Loucy (cell line): ENCODE measurements around the gene BAIAP3.

ENCODE experiments used
- H2AFZ ChIP-seq: fragments of 200-600 bp; sonication (generic); 2 replicates; pipeline ENCODE4 v1.6.0; 2016; ENCODE audit warnings: antibody characterized with exemption, mild to moderate bottlenecking, low read length, moderate library complexity
- H3F3A ChIP-seq: fragments of 200-600 bp; 2 replicates; pipeline ENCODE4 v1.6.0; 2016; ENCODE audit warnings: antibody characterized with exemption, low read depth, mild to moderate bottlenecking
- H3K27me3 ChIP-seq: fragments of 200-600 bp; sonication (generic); 2 replicates; pipeline ENCODE4 v1.6.1; 2014; ENCODE audit warnings: low read length, mild to moderate bottlenecking; ENCODE audit not compliant: insufficient read depth, poor library complexity, severe bottlenecking
- H3K36me3 ChIP-seq: fragments of 200-600 bp; sonication (generic); 2 replicates; pipeline ENCODE4 v1.6.1; 2016; ENCODE audit warnings: low read length; ENCODE audit not compliant: insufficient read depth
- H3K4me1 ChIP-seq: fragments of 200-600 bp; sonication (generic); 2 replicates; pipeline ENCODE4 v1.5.1; 2014; ENCODE audit warnings: low read length, mild to moderate bottlenecking; ENCODE audit not compliant: insufficient read depth, poor library complexity, severe bottlenecking
- H3K4me2 ChIP-seq: fragments of 200-600 bp; sonication (generic); 2 replicates; pipeline ENCODE4 v1.6.0; 2014; ENCODE audit warnings: antibody characterized with exemption, low read length, low read depth, mild to moderate bottlenecking; ENCODE audit not compliant: poor library complexity, severe bottlenecking
- H3K4me3 ChIP-seq: fragments of 200-600 bp; sonication (generic); 2 replicates; pipeline ENCODE4 v1.5.1; 2014; ENCODE audit warnings: low read length, mild to moderate bottlenecking, mixed read lengths; ENCODE audit not compliant: poor library complexity, severe bottlenecking
- H3K79me2 ChIP-seq: fragments of 200-600 bp; sonication (generic); 2 replicates; pipeline ENCODE4 v1.6.1; 2014; ENCODE audit warnings: low read length; ENCODE audit not compliant: insufficient read depth
- H3K9ac ChIP-seq: fragments of 200-600 bp; sonication (generic); 2 replicates; pipeline ENCODE4 v1.6.0; 2014; ENCODE audit warnings: mild to moderate bottlenecking, low read depth, low read length, moderate library complexity; ENCODE audit not compliant: poor library complexity, severe bottlenecking
- H3K9me2 ChIP-seq: fragments of 200-600 bp; sonication (generic); replicated peaks from 2 replicates; pipeline ENCODE4 v1.6.1; 2016; ENCODE audit warnings: low read depth, low read length, mixed read lengths
- H3K9me3 ChIP-seq: fragments of 200-600 bp; sonication (generic); 2 replicates; pipeline ENCODE4 v1.6.1; 2014; ENCODE audit warnings: mild to moderate bottlenecking, antibody characterized with exemption, low read length, low read depth; ENCODE audit not compliant: insufficient read depth
- H4K20me1 ChIP-seq: fragments of 200-600 bp; sonication (generic); 2 replicates; pipeline ENCODE4 v1.6.0; 2014; ENCODE audit warnings: antibody characterized with exemption, low read length, mild to moderate bottlenecking; ENCODE audit not compliant: insufficient read depth, poor library complexity, severe bottlenecking
- CTCF ChIP-seq: fragments of 200-600 bp; sonication (generic); conservative IDR thresholded peaks from 2 replicates; pipeline ENCODE4 v1.5.1; 2014; ENCODE audit warnings: mild to moderate bottlenecking, antibody characterized with exemption, low read length
- EZH2phosphoT487 ChIP-seq: fragments of 200-600 bp; IDR thresholded peaks from 2 replicates; pipeline ENCODE4 v1.6.1; 2018; ENCODE audit warnings: antibody characterized with exemption, mild to moderate bottlenecking, moderate library complexity, borderline replicate concordance

BAIAP3 gene

DNA sequence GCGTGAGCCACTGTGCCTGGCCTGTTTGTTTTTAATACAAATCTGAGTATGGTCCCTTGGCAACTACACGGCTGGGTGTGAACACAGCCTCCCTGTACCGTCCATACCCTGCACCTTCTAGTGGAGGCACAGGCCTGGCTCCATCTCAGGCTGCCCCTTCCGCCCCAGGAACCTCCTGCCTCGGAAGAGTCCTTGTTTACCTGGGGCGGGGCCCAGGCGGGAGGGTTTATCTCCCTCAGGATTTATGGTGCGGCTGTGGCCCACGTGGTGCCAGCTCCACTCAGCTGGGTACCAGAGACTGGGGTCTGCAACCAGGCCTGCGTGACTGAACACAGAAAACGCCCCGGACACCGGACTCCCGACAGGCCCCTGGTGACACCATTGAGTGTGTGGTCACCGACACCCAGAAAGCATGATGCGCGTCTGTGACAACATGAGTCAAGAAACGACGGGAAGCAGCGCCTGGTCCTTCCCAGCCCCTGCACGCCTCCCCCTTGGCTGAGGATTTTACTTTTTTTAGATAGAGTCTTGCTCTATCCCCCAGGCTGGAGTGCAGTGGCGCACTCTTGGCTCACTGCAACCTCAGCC, 62.1 kb downstream of the BAIAP3 start:
- Histone ChIP-seq H4K20me1 (no peaks in the 10 kb centered on the region), H3F3A (no peaks in the 10 kb centered on the region), H3K4me2 (no peak overlapping the region), H3K9ac (no peak overlapping the region), H3K4me1 (no peaks in the 10 kb centered on the region), H3K9me3 (no peaks in the 10 kb centered on the region), H3K9me2 (no peaks in the 10 kb centered on the region), H3K4me3 (no peak overlapping the region), H3K36me3 (no peaks in the 10 kb centered on the region), H3K79me2 (no peaks in the 10 kb centered on the region), H3K27me3 (no peaks in the 10 kb centered on the region), H2AFZ (no peak overlapping the region)
- TF ChIP-seq EZH2phosphoT487, result no peak
- TF ChIP-seq CTCF, result no peak

DNA sequence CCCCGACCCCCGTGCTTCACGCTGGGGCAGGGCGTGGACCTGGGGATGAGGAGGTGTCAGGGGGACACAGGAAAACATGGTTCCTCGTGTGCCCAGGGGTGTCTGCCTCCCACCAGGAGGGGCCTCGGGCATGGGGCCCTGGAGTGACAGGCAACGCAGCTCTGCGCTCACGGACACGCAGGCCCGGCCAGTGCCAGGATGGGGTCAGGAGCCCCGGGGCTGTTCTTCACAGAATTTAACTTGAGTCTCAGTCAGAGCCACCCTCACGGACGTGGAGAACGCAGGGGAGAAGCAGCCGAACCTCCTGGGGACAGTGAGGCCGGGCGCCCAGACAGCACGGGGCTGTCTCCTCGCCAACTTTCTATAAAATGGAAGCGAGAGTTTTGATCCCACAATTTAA, 64.3 kb downstream of the BAIAP3 start:
- Histone ChIP-seq H3K9ac (no peak overlapping the region), H3K36me3 (no peaks in the 10 kb centered on the region; the same call in 1 of the 2 replicates), H3K9me2 (no peaks in the 10 kb centered on the region), H3K27me3 (no peaks in the 10 kb centered on the region), H3F3A (no peaks in the 10 kb centered on the region), H3K4me3 (no peak overlapping the region), H3K4me2 (no peak overlapping the region), H3K9me3 (no peaks in the 10 kb centered on the region), H3K4me1 (no peaks in the 10 kb centered on the region), H2AFZ (no peak overlapping the region), H4K20me1 (no peaks in the 10 kb centered on the region), H3K79me2 (no peaks in the 10 kb centered on the region)
- TF ChIP-seq EZH2phosphoT487 (no peak), CTCF (no peak)

DNA sequence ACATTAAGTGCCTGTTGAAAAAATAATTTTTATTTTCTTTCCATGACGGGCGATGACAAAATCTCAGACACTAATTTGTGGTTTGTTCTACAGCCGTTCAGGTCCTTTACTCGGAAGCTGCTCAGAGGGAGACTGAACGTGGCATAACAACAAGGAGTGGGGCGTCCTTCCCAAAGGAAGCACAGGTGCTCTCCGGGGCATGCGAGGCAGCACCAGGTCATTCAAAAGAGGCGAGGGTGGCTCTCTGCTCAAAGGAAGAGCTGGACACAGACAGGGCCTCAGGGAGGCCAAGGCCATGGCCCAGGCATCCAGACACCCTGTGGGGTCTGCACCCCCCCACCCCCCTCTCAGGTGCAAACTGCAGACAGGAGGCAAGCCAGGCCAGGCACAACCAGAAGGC, 64.9 kb downstream of the BAIAP3 start:
- no peaks in the 10 kb centered on the region for H3F3A ChIP-seq
- TF ChIP-seq EZH2phosphoT487 (no peak), CTCF (no peak)
- no peaks in the 10 kb centered on the region for H3K9me3 ChIP-seq
- no peaks in the 10 kb centered on the region; the same call in 1 of the 2 replicates for H3K36me3 ChIP-seq
- H2AFZ ChIP-seq, result no peak overlapping the region
- no peaks in the 10 kb centered on the region for H3K4me1 ChIP-seq
- H3K27me3 ChIP-seq, result no peaks in the 10 kb centered on the region
- no peaks in the 10 kb centered on the region for H4K20me1 ChIP-seq
- H3K4me2 ChIP-seq, result no peak overlapping the region
- no peaks in the 10 kb centered on the region for H3K79me2 ChIP-seq
- H3K9ac ChIP-seq, result no peak overlapping the region
- H3K4me3 ChIP-seq, result no peak overlapping the region
- H3K9me2 ChIP-seq, result no peaks in the 10 kb centered on the region
